ENCODE measurements around the gene RPS6KB1.
A peak's percentile ranks its signal among the peaks of the same experiment; 100 is the strongest.

RPS6KB1 gene

DNA sequence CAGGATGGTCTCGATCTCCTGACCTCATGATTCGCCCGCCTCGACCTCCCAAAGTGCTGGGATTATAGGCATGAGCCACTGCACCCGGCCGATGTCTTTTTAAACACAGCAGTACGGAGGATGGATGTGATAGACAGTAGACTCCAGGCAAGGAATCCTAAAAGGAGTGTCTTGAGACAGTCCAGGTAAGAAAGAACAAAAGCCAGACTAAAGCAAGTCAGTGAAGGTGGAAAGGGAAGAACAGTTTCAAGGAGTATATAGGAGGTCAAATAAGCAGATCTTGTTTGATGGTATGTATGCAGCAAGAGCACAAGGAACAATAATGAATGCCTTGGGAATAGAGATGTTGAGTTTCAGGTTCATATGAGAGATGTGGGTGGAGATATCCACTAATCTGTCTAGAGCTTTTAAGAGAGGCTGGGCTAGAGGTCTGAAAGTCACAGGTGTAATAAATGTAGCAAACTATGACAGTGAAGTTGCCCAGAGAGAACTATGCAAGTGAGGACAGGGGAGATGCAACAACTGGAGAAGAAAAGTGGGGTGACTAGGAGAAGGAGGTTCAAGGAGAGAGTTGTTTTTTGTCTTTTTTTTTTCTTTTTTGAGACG is 4.7 kb upstream of the RPS6KB1 start:
- no peak for TF ChIP-seq MYC (IDR thresholded peaks at IDR 0.05; ENCODE audit: low read depth, low read length)
- TF ChIP-seq, protein P1, sequence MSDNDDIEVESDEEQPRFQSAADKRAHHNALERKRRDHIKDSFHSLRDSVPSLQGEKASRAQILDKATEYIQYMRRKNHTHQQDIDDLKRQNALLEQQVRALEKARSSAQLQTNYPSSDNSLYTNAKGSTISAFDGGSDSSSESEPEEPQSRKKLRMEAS (IDR thresholded peaks at IDR 0.05; ENCODE audit: low read depth, low read length) = no peak
- TF ChIP-seq POLR2A (IDR thresholded peaks at IDR 0.05; ENCODE audit: extremely low read depth, insufficient read length) = no peak
- TF ChIP-seq CTCF (IDR thresholded peaks at IDR 0.05; ENCODE audit: low read depth, low read length) = no peak
- DNase-seq (ENCODE audit: low read depth) = no peak
- no peak overlapping the region for H3K4me3 ChIP-seq (ENCODE audit: low read depth, low read length)

DNA sequence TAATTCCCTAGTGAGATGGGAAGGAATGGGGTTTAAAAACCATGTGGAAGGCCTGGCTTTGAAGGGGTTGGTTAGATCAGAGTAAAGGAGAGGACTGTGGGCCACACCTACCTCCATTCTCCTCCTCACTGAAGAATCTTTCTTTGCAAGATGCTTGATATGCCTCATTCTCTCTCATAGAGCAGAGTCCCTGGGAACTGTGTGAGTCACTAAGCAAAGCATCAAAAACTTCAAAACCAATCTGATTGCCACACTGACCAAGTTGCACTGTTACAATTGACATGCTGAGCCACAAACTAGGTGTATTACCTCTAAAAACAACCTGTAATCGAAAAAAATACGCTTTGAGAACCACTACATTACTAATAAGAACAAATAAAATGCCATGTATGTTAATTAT is 2.2 kb upstream of the RPS6KB1 start:
- H3K4me3 ChIP-seq (ENCODE audit: low read depth, low read length) = no peak overlapping the region
- TF ChIP-seq CTCF (IDR thresholded peaks at IDR 0.05; ENCODE audit: low read depth, low read length) = no peak
- TF ChIP-seq POLR2A (IDR thresholded peaks at IDR 0.05; ENCODE audit: extremely low read depth, insufficient read length) = no peak
- no peak for TF ChIP-seq MYC (IDR thresholded peaks at IDR 0.05; ENCODE audit: low read depth, low read length)
- TF ChIP-seq, protein P1 (IDR thresholded peaks at IDR 0.05; ENCODE audit: low read depth, low read length) = no peak
- no peak for DNase-seq (ENCODE audit: low read depth)

- TF ChIP-seq POLR2A (IDR thresholded peaks at IDR 0.05; ENCODE audit: extremely low read depth, insufficient read length) (no peak), MYC (IDR thresholded peaks at IDR 0.05; ENCODE audit: low read depth, low read length) (no peak), CTCF (IDR thresholded peaks at IDR 0.05; ENCODE audit: low read depth, low read length) (no peak)
- TF ChIP-seq, protein P1 (IDR thresholded peaks at IDR 0.05; ENCODE audit: low read depth, low read length) = no peak
- H3K4me3 ChIP-seq (ENCODE audit: low read depth, low read length) = peak overlapping the region; percentile 95
- DNase-seq (ENCODE audit: low read depth) = no peak
Observed at GRCh38 chr17:59892251-59892923, 534 bp upstream of the RPS6KB1 start.

- TF ChIP-seq MYC (IDR thresholded peaks at IDR 0.05; ENCODE audit: low read depth, low read length) (peak; percentile 51; the same call in 1 of the 2 replicates), CTCF (IDR thresholded peaks at IDR 0.05; ENCODE audit: low read depth, low read length) (no peak), POLR2A (IDR thresholded peaks at IDR 0.05; ENCODE audit: extremely low read depth, insufficient read length) (no peak)
- TF ChIP-seq, protein P1 (IDR thresholded peaks at IDR 0.05; ENCODE audit: low read depth, low read length) = no peak
- H3K4me3 ChIP-seq (ENCODE audit: low read depth, low read length) = peak overlapping the region; percentile 95
- DNase-seq (ENCODE audit: low read depth) = no peak
Observed at GRCh38 chr17:59893676-59894100, 767 bp downstream of the RPS6KB1 start.

GRCh38 chr17:59897090-59897489 is 4.2 kb downstream of the RPS6KB1 start:
- DNase-seq (ENCODE audit: low read depth) = no peak
- TF ChIP-seq, protein P1 (IDR thresholded peaks at IDR 0.05; ENCODE audit: low read depth, low read length) = no peak
- no peak for TF ChIP-seq MYC (IDR thresholded peaks at IDR 0.05; ENCODE audit: low read depth, low read length)
- no peak for TF ChIP-seq CTCF (IDR thresholded peaks at IDR 0.05; ENCODE audit: low read depth, low read length)
- no peak for TF ChIP-seq POLR2A (IDR thresholded peaks at IDR 0.05; ENCODE audit: extremely low read depth, insufficient read length)
- H3K4me3 ChIP-seq (ENCODE audit: low read depth, low read length) = no peak overlapping the region

All from NB4 (cell line).